WERI-Rb-1 (cell line): Measurements from ENCODE around the gene MTERF4.

ENCODE experiments used
- DNase-seq: peaks from one replicate; pipeline ENCODE4 v3.0.0-alpha.2; 2020
- H3K27ac ChIP-seq: fragments of 250-450 bp; sonication (Bioruptor Pico); 2 replicates; pipeline ENCODE4 v1.5.1; 2020; ENCODE audit warnings: mild to moderate bottlenecking, moderate library complexity
- H3K27me3 ChIP-seq: fragments of 250-450 bp; sonication (Bioruptor Pico); 2 replicates; pipeline ENCODE4 v1.5.1; 2021; ENCODE audit warnings: mild to moderate bottlenecking, low read depth, moderate library complexity; ENCODE audit not compliant: insufficient read depth, severe bottlenecking
- H3K36me3 ChIP-seq: fragments of 250-450 bp; sonication (Bioruptor Pico); 2 replicates; pipeline ENCODE4 v1.5.1; 2020; ENCODE audit warnings: mild to moderate bottlenecking, moderate library complexity
- H3K4me3 ChIP-seq: 2 replicates; pipeline ENCODE4 v1.5.1; 2011; ENCODE audit warnings: low read depth, mild to moderate bottlenecking, control low read depth, low read length
- H3K9me3 ChIP-seq: fragments of 250-450 bp; sonication (Bioruptor Pico); 2 replicates; pipeline ENCODE4 v1.5.1; 2021; ENCODE audit warnings: mild to moderate bottlenecking, moderate library complexity; ENCODE audit not compliant: severe bottlenecking
- TF ChIP-seq, protein P1 (sequence below): IDR thresholded peaks from 2 replicates; pipeline ENCODE4 v1.5.1; 2011; ENCODE audit warnings: low read depth, mild to moderate bottlenecking, control low read depth, inconsistent platforms, low read length

Gene MTERF4

DNA sequence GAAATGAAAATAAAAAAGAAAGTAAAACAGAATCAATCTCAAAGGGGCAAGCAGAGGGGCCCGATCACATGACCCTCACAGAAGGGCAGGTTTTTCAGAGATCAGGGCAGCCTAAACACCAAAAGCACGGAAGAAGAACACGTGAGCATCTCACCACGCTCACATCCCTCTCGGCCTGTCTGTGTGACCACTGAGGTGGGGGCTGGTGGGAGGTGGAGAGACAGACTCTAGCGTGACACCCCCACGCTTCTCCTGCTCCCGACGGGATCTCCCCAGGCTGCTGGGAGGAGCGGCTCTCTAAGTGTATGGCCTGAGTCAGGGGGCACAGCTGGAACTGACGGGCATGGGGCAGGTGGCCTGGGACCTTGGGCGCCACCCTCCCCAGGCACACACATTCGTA is 23.5 kb upstream of the MTERF4 start:
- no peak for DNase-seq
- H3K36me3 ChIP-seq: peaks cover 47% of the 10 kb centered on the region
- H3K27ac ChIP-seq: no peak overlapping the region
- H3K9me3 ChIP-seq: no peaks in the 10 kb centered on the region
- H3K27me3 ChIP-seq: no peaks in the 10 kb centered on the region
- H3K4me3 ChIP-seq: no peak overlapping the region
- TF ChIP-seq, protein P1, sequence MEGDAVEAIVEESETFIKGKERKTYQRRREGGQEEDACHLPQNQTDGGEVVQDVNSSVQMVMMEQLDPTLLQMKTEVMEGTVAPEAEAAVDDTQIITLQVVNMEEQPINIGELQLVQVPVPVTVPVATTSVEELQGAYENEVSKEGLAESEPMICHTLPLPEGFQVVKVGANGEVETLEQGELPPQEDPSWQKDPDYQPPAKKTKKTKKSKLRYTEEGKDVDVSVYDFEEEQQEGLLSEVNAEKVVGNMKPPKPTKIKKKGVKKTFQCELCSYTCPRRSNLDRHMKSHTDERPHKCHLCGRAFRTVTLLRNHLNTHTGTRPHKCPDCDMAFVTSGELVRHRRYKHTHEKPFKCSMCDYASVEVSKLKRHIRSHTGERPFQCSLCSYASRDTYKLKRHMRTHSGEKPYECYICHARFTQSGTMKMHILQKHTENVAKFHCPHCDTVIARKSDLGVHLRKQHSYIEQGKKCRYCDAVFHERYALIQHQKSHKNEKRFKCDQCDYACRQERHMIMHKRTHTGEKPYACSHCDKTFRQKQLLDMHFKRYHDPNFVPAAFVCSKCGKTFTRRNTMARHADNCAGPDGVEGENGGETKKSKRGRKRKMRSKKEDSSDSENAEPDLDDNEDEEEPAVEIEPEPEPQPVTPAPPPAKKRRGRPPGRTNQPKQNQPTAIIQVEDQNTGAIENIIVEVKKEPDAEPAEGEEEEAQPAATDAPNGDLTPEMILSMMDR: no peak

GRCh38 chr2:241123816-241124536 is 21.9 kb upstream of the MTERF4 start:
- DNase-seq: no peak
- Histone ChIP-seq H3K27me3 (no peaks in the 10 kb centered on the region), H3K36me3 (peaks cover 46% of the 10 kb centered on the region), H3K9me3 (no peaks in the 10 kb centered on the region), H3K4me3 (no peak overlapping the region), H3K27ac (no peak overlapping the region)
- TF ChIP-seq, protein P1: no peak

DNA sequence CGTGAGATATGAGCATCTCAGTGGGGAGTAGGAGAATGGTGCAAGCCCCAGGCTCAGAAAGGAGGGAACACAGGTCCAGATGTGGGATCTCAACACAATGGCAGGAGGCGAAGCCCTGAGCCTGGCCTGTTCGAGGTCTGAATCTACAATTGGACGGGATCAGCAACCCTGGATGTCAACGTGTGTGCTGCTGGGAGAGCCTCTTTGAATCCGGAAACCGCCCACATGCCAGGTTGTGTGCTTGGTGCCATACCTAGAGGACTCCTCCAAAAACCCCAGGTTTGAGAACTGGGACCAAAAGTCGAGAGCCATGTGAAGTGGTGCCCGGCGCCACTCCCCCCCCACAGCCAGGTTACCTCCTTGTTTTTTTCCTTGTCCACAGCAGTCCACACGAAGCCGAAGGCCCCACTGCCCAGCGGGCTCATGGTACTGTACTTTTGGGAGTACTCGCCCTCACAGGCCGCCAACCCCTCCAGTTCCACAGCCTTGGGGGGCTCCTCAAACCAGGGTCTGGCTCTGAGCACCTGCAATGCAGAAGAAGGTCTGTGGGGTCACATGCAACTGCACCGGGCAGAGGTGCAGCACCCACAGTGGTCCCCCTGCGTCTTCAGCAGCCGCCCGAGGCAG is 20.4 kb upstream of the MTERF4 start:
- DNase-seq: no peak
- TF ChIP-seq, protein P1: no peak
- Histone ChIP-seq H3K36me3 (peaks cover 44% of the 10 kb centered on the region), H3K27me3 (no peaks in the 10 kb centered on the region), H3K4me3 (no peak overlapping the region), H3K9me3 (no peaks in the 10 kb centered on the region), H3K27ac (no peak overlapping the region)

GRCh38 chr2:241121008-241121407 is 18.9 kb upstream of the MTERF4 start:
- no peak for DNase-seq
- Histone ChIP-seq H3K27ac (no peak overlapping the region), H3K27me3 (no peaks in the 10 kb centered on the region), H3K36me3 (peaks cover 29% of the 10 kb centered on the region), H3K4me3 (no peak overlapping the region), H3K9me3 (no peaks in the 10 kb centered on the region)
- TF ChIP-seq, protein P1: no peak

DNA sequence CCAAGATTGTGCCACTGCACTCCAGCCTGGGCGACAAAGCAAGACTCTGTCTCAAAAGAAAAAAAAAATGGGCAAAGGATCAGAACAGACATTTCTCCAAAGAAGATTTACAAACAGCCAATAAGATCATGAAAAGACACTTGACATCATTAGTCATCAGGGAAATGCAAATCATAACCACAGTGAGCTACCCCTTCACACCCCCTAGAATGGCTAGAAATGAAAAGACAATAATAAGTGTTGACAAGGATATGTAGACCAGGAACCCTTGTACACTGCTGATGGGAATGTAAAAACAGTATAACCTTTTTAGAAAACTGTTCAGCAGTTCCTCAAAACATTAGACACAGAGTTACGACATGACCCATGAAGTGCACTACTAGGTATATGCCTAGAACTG is 18.4 kb upstream of the MTERF4 start:
- Histone ChIP-seq H3K9me3 (no peaks in the 10 kb centered on the region), H3K4me3 (no peak overlapping the region), H3K27ac (no peak overlapping the region), H3K36me3 (peaks cover 25% of the 10 kb centered on the region), H3K27me3 (no peaks in the 10 kb centered on the region)
- no peak for DNase-seq
- TF ChIP-seq, protein P1: no peak
